Measurements from ENCODE around the gene ADA. TPM values are rescaled to one million over a fixed set of nuclear protein-coding genes. Genes with fewer than 3 reads are reported as not detected.

ADA gene
- total and polyA plus RNA-seq, 9 of the 15 experiments (the other 6 are each of a cell fraction or from before 2014, with no cell fraction given): 2.4 to 26.1 (median 5.3) TPM

- TF ChIP-seq LARP7 (IDR thresholded peaks at IDR 0.05): no peak
- no peak for TF ChIP-seq ZNF780A (CRISPR knock-in tag; IDR thresholded peaks at IDR 0.05)
- no peak for TF ChIP-seq ATF1 (CRISPR knock-in tag; IDR thresholded peaks at IDR 0.05)
- 0 out of 2 replicates have a peak, but pooled peaks have one; percentile 18 for TF ChIP-seq ATF1 (tag; IDR thresholded peaks at IDR 0.05)
- no peak for TF ChIP-seq ZNF431 (CRISPR knock-in tag; IDR thresholded peaks at IDR 0.05)
- no peak for TF ChIP-seq ZBTB9 (CRISPR knock-in tag; IDR thresholded peaks at IDR 0.05)
- no peak for TF ChIP-seq YBX1 (IDR thresholded peaks at IDR 0.05)
- no peak for TF ChIP-seq ZNF407 (IDR thresholded peaks at IDR 0.05; ENCODE audit: low read depth)
- TF ChIP-seq E2F6 (IDR thresholded peaks at IDR 0.05; ENCODE audit: borderline replicate concordance in 1 of 2, extremely low read depth in 1 of 2, insufficient read depth in 1 of 2, insufficient read length in 1 of 2, low read depth in 1 of 2, low read length in 1 of 2, poor library complexity in 1 of 2, severe bottlenecking in 1 of 2): no peak
- TF ChIP-seq ZEB2 (IDR thresholded peaks at IDR 0.05): peak; percentile 77; the same call in 1 of the 2 replicates
- TF ChIP-seq KHSRP (IDR thresholded peaks at IDR 0.05): no peak
- peak; percentile 62 for TF ChIP-seq TAL1 (IDR thresholded peaks at IDR 0.05)
- peak in 1 of 2 experiments; percentile 41; a peak in 1 of 4 replicates for TF ChIP-seq TRIM24 (IDR thresholded peaks at IDR 0.05)
- no peak for TF ChIP-seq POLR2AphosphoS2 (IDR thresholded peaks at IDR 0.05; ENCODE audit: low read length)
- TF ChIP-seq CTBP1 (IDR thresholded peaks at IDR 0.05; ENCODE audit: borderline replicate concordance): peak; percentile 66
- no peak for TF ChIP-seq DLX4 (CRISPR knock-in tag; IDR thresholded peaks at IDR 0.05)
- no peak for TF ChIP-seq SRSF3 (IDR thresholded peaks at IDR 0.05; ENCODE audit: insufficient read depth, low read length)
- TF ChIP-seq SIRT6 (IDR thresholded peaks at IDR 0.05; ENCODE audit: low read depth, low read length): no peak
- TF ChIP-seq ZSCAN32 (CRISPR knock-in tag; IDR thresholded peaks at IDR 0.05): no peak
- TF ChIP-seq ESRRA (IDR thresholded peaks at IDR 0.05; ENCODE audit: borderline replicate concordance, low read depth): 0 out of 2 replicates have a peak, but pooled peaks have one; percentile 22
These were observed 24.0 kb downstream of the ADA start (continued) for GRCh38 chr20:44627364-44628010.
